AG09319 (cell line): ENCODE data around the gene SESN1.

Experiments
- DNase-seq: peaks from one replicate; pipeline ENCODE4 v3.0.0-alpha.2; 2010; ENCODE audit warnings: low read depth; ENCODE audit errors: extremely low read depth
- CTCF ChIP-seq: IDR thresholded peaks from 2 replicates; pipeline ENCODE4 v1.5.1; 2011; ENCODE audit warnings: low read depth, mild to moderate bottlenecking, inconsistent platforms, low read length, moderate library complexity

SESN1 gene

GRCh38 chr6:108959972-108960582 is 134.6 kb downstream of the SESN1 start:
- DNase-seq = no peak
- no peak for TF ChIP-seq CTCF

- no peak for TF ChIP-seq CTCF
- DNase-seq = no peak
Observed at GRCh38 chr6:108958900-108959770, 135.5 kb downstream of the SESN1 start.

GRCh38 chr6:108957221-108957620 is 137.4 kb downstream of the SESN1 start:
- no peak for TF ChIP-seq CTCF
- no peak for DNase-seq

- no peak for TF ChIP-seq CTCF
- DNase-seq = no peak
Observed at GRCh38 chr6:108955329-108955949, 139.2 kb downstream of the SESN1 start.

- no peak for DNase-seq
- TF ChIP-seq CTCF = no peak
Observed at GRCh38 chr6:108953681-108954080, 141.0 kb downstream of the SESN1 start.

GRCh38 chr6:108952776-108953486 is 141.7 kb downstream of the SESN1 start:
- no peak for TF ChIP-seq CTCF
- DNase-seq = no peak
